HL-60/S4 (cell line): ENCODE measurements around the gene GLP1R.

ENCODE experiments used
- in situ Hi-C: fragments of 300-500 bp; cut with MboI; formaldehyde crosslinking; loops from 2 replicates; pipeline ENCODE4 v1.14.3; 2022; ENCODE audit warnings: low sequenced_read_pairs

GLP1R gene

GRCh38 chr6:39043776-39044175 is 4.8 kb upstream of the GLP1R start:
- in situ Hi-C loops = no loop called here

- in situ Hi-C loops = no loop called here
These were observed 4.4 kb upstream of the GLP1R start for GRCh38 chr6:39044181-39044580.

- in situ Hi-C loops = no loop called here
These were observed 900 bp upstream of the GLP1R start for GRCh38 chr6:39047434-39048327.

- in situ Hi-C loops = no loop called here
These were observed 1.1 kb downstream of the GLP1R start for GRCh38 chr6:39049575-39050283.

- in situ Hi-C loops = no loop called here
These were observed 2.0 kb downstream of the GLP1R start for GRCh38 chr6:39050453-39051112.

DNA sequence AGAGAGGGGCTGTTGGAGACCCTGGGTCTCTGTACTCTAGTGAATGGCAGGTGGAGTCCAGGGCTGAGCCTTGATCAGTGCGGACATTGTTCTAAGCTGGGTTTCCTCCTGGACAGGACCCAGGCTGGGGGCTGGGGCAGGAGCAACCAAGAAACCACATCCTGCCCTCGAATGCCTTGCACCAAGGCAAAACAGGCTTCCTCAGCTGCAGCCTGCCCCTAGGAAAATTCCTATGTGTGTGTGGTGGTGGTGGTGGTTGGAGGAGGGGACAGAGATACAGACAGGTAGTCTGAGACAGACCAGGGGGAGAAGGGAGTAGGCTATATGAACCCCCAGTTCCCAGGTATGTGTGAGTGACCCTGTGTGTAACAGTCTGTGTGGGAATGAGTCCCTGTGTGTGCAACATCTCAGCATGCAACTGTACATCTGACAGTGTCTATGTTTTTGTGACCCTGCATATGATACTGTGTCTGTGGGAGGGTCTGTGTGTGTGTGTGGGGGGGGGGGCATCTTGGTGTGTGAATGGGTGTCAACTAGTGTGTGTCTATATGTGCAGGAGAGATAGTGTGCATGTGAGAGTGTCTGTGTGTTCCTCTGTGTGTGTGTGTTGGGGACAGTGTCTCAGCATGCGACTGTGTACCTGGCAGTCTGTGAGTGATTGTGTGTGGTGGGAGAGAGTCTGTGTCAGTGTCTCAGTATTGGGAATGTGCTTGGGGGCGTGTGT is 3.0 kb downstream of the GLP1R start:
- in situ Hi-C loops = no loop called here

GRCh38 chr6:39053016-39053624 is 4.5 kb downstream of the GLP1R start:
- in situ Hi-C loops = no loop called here

DNA sequence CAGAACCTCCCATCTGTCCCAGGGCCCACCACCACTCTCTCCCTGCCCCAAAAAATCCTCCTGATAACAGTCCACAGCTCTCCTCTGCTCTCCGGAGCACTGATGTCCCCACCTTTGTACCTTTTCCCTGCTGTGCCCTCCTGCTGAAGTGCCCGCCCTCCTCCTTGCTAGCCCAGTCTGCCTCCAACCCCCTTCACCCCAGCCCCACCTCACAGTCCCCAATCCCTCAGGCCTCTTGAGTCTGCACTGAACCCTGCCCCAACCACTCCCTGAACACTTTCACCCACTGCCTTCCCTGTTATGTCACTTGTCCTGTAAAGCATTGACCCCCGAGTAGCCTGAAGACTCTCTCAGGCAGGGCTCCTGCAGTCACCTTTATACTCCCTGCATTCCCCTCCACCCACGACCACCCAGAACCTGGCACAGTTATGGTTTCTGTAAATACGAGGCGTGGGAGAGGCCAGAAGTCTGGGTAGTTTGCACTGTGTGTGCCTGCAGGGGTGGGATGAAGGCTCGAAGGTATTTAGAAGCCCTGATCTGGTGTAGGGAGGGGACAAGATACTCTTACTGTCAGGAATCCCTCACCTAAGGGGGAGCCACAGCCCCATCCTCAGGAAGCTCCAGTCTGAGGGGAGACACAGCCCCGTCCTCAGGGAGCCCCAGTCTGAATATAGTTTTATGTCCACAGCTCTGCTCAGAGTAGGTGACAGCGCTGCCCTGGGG is 5.4 kb downstream of the GLP1R start:
- in situ Hi-C loops = no loop called here

DNA sequence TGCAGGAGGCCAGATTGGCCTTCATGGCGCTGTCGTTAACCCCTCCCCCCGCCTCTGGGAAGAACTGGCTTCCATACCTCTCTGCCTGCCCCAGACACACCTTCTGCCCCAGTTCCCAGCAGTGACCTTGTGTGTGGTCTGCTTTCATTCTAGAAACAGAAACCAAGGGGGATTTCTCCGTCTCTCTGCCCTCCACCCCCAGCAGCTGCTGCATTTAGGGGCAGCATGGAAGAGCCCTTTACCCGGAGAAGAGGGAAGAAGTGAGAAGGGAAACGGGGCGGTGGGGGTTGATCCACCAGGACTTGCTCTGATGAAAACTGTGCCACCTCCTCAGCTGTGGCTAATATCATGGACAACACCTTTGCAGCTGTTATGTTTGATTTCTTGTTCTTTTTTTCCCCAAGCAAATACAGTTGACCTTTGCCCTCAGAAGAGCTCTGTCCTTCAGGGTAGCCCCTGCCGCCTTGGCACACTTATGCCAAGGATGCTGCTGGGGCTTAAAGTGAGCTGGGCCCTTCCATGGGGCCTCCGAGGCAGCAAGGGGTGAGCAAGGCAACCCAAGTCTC is 6.1 kb downstream of the GLP1R start:
- in situ Hi-C loops = no loop called here

DNA sequence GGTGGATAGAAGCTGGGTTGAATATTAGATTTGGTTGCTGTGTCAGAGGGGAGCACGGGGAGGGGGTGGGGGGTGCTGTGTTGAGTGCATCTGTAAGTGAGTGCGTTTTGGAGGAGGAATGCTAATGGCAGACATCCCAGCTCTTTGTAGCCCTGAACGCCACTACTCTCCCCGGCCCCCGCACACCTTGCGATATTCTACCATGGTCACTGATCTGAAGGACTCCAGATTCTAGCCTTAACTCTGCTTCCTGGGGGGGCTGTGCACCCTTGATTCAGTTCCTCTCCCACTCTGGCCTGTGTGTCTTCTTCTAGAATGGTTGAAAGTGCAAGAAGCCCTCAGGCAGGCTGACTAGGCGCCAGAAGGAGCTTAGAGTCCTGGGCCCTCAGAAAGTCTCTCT is 7.1 kb downstream of the GLP1R start:
- in situ Hi-C loops = no loop called here

DNA sequence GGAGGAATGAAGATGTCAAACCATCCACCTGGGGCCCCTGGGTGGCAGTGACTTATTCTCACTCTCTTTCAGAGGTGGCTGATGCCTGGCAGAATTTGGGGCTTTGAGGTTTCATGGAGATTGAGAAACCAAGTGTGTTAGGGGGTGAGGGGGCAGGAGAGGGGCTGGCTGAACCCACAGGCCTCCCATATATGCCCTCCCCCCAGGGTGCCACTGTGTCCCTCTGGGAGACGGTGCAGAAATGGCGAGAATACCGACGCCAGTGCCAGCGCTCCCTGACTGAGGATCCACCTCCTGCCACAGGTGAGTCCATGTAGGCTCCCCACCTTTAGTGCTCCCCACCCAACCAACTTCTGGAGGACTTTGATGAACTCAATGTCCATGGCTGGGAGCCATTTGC is 7.6 kb downstream of the GLP1R start:
- in situ Hi-C loops = no loop called here

- in situ Hi-C loops = no loop called here
These were observed 8.1 kb downstream of the GLP1R start for GRCh38 chr6:39056681-39057080.

- in situ Hi-C loops = no loop called here
These were observed 8.9 kb downstream of the GLP1R start for GRCh38 chr6:39057251-39058155.

GRCh38 chr6:39058471-39059147 is 10.0 kb downstream of the GLP1R start:
- in situ Hi-C loops = no loop called here

DNA sequence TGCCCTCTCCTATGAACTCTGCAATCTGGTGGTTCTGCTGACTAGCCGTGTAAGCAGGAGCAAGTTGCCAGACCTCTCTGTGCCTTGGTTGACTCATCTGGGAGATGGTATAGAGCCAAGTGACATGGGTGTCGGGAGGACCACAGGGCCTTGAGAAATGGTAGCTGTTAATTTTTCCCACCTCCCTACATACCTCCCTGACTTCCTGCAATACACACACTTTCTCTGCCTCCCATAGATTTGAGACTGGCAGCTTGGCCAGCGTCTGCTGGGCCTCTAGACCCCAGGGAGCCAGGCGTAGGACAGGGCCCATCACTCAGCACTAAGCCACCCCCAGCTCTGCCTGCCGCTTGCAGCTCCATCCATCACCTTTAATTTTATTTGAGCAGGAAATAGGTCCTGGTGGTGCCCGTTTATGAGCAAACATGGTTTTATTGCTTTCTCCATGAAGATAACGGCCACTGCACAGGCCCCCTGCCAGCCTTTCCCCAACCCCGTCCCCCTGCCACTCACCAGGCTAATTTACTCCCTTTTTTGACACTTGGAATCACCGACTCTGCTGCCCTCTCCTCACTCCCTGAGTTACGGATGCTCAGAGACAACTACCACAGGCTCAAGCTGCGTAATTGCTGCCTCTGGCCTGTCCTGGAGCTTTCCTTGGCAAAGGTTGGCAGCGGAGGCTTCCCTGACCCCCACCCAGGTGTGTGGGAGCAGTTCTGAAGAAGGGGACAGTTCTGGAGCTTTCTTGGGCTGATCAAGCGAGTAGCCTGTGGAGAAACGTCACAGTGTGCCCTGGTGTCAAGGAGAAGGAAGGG is 11.1 kb downstream of the GLP1R start:
- in situ Hi-C loops = no loop called here

DNA sequence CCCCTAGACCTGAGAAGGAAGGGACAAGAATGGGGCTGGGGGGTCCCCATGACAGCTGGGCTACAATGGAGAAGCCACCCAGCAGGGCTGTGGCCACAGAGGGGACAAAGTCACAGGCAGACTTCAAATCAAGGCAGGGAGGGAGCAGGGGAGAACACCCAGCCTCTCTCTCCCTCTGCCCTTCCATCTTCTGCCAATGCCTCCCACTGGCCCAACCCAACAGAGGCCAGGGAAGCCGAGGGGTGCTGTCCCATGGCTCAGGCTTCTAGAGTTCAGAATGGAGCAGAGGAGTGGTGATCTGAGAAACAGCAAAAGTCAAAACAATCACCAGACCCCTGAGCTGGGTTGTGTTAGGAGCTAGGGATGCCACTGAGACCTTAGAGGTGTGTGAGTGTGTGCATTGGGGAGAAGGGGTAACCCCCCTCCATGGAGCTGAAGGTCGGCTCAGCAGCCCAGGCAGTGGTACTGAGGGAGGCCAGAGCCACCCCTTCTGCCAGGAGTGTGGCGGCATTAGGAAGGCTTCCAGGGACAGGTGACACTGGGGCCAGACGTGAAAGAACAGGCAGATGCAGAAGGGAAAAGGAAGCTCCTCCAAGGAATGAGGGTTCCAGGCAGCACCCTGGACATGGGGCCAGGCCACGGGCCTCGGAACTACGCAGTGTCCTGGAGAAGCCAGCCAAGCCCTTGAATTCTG is 12.0 kb downstream of the GLP1R start:
- in situ Hi-C loops = no loop called here

- in situ Hi-C loops = no loop called here
These were observed 12.6 kb downstream of the GLP1R start for GRCh38 chr6:39061182-39061581.
